ENCODE results near the gene CRIP3. TPM values are rescaled to one million over a fixed set of nuclear protein-coding genes. Genes with fewer than 3 reads are reported as not detected.

The CRIP3 gene
- total RNA-seq, 1 donor from 2014 or later, result 0.69 TPM

GRCh38 chr6:43313813-43314212, 5.2 kb upstream of the CRIP3 start:
- H3K9me3 Mint-ChIP-seq (ENCODE audit: unreplicated experiment), result no peaks in the 10 kb centered on the region
- H3K4me1 Mint-ChIP-seq (ENCODE audit: low read depth, unreplicated experiment), result no peaks in the 10 kb centered on the region
- no peak overlapping the region for H3K27ac Mint-ChIP-seq (ENCODE audit: unreplicated experiment)
- H3K4me3 Mint-ChIP-seq (ENCODE audit: unreplicated experiment), result no peak overlapping the region
- DNase-seq, result no peak
- no peaks in the 10 kb centered on the region for H3K36me3 Mint-ChIP-seq (ENCODE audit: unreplicated experiment)
- TF ChIP-seq, protein P1, sequence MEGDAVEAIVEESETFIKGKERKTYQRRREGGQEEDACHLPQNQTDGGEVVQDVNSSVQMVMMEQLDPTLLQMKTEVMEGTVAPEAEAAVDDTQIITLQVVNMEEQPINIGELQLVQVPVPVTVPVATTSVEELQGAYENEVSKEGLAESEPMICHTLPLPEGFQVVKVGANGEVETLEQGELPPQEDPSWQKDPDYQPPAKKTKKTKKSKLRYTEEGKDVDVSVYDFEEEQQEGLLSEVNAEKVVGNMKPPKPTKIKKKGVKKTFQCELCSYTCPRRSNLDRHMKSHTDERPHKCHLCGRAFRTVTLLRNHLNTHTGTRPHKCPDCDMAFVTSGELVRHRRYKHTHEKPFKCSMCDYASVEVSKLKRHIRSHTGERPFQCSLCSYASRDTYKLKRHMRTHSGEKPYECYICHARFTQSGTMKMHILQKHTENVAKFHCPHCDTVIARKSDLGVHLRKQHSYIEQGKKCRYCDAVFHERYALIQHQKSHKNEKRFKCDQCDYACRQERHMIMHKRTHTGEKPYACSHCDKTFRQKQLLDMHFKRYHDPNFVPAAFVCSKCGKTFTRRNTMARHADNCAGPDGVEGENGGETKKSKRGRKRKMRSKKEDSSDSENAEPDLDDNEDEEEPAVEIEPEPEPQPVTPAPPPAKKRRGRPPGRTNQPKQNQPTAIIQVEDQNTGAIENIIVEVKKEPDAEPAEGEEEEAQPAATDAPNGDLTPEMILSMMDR (IDR thresholded peaks at IDR 0.05; ENCODE audit: partially characterized antibody, unreplicated experiment), result no peak
- no peaks in the 10 kb centered on the region for H3K27me3 Mint-ChIP-seq (ENCODE audit: unreplicated experiment)

- no peaks in the 10 kb centered on the region for H3K9me3 Mint-ChIP-seq (ENCODE audit: unreplicated experiment)
- H3K27ac Mint-ChIP-seq (ENCODE audit: unreplicated experiment), result no peak overlapping the region
- H3K4me1 Mint-ChIP-seq (ENCODE audit: low read depth, unreplicated experiment), result no peaks in the 10 kb centered on the region
- no peak for DNase-seq
- no peaks in the 10 kb centered on the region for H3K36me3 Mint-ChIP-seq (ENCODE audit: unreplicated experiment)
- peaks cover 3% of the 10 kb centered on the region for H3K27me3 Mint-ChIP-seq (ENCODE audit: unreplicated experiment)
- TF ChIP-seq, protein P1 (IDR thresholded peaks at IDR 0.05; ENCODE audit: partially characterized antibody, unreplicated experiment), result no peak
- H3K4me3 Mint-ChIP-seq (ENCODE audit: unreplicated experiment), result no peak overlapping the region
Measured at GRCh38 chr6:43311666-43312065, 3.0 kb upstream of the CRIP3 start.

DNA sequence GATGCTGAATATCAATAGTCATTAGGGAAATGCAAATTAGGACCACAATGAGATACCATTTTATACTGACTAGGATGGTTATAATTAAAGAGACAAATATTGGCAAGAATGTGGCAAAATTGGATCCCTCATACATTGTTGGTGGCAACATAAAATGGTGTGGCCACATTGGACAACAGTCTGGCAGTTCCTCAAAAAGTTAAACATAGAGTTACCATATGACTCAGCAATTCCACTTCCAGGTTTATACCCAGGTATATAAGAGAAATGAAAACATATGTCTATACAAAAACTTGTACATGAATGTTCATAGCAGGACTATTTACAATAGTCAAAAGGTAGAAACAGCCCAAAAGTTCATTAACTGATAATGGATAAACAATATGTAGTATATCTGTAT, 2.0 kb upstream of the CRIP3 start:
- Mint-ChIP-seq H3K36me3 (ENCODE audit: unreplicated experiment) (no peaks in the 10 kb centered on the region), H3K27me3 (ENCODE audit: unreplicated experiment) (peaks cover 3% of the 10 kb centered on the region), H3K27ac (ENCODE audit: unreplicated experiment) (no peak overlapping the region), H3K4me3 (ENCODE audit: unreplicated experiment) (no peak overlapping the region), H3K9me3 (ENCODE audit: unreplicated experiment) (no peaks in the 10 kb centered on the region), H3K4me1 (ENCODE audit: low read depth, unreplicated experiment) (no peaks in the 10 kb centered on the region)
- TF ChIP-seq, protein P1 (IDR thresholded peaks at IDR 0.05; ENCODE audit: partially characterized antibody, unreplicated experiment), result no peak
- DNase-seq, result no peak

DNA sequence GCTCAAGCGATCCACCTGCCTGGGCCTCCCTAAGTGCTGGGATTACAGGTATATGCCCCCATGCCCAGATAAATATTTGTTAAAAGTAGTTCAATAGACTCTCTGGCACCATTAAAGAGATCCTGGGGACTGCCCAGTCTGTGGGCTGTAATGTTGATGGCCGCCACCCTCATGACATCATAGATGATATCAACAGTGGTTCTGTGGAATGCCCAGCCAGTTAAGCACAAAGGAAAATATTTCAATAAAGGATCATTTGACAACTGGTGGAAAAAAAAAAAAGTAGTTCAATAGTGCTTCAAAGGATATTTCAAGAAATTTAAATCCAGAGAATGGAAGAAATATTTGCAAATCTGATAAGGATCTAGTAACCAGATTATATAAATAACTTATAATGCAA, 1.5 kb upstream of the CRIP3 start:
- Mint-ChIP-seq H3K27me3 (ENCODE audit: unreplicated experiment) (peaks cover 3% of the 10 kb centered on the region), H3K36me3 (ENCODE audit: unreplicated experiment) (no peaks in the 10 kb centered on the region), H3K9me3 (ENCODE audit: unreplicated experiment) (no peaks in the 10 kb centered on the region), H3K4me1 (ENCODE audit: low read depth, unreplicated experiment) (no peaks in the 10 kb centered on the region), H3K27ac (ENCODE audit: unreplicated experiment) (no peak overlapping the region), H3K4me3 (ENCODE audit: unreplicated experiment) (no peak overlapping the region)
- TF ChIP-seq, protein P1 (IDR thresholded peaks at IDR 0.05; ENCODE audit: partially characterized antibody, unreplicated experiment), result no peak
- DNase-seq, result no peak

DNA sequence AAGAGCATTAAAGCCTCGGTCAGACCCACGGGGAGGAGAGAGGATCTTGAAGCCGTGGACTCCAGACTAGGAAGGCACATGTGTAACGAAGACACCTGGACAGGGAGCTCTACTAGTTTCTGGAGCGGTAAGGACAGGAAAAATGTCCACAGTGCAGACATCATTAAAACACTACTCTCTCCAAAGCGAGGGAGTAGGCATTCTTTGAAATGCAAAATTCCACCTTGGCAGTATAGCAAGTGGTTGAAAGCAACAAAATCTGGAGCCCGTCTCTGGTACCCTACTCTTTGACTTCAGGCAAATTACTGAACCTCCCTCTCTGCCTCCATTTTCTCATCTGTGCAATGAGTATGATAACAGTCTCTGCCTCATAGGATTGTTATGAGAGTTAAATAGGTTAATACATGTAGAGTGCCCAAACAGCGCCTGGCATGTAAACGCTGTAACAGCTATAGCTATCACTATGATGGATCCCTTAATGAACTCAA, 408 bp upstream of the CRIP3 start:
- TF ChIP-seq, protein P1 (IDR thresholded peaks at IDR 0.05; ENCODE audit: partially characterized antibody, unreplicated experiment), result no peak
- peaks cover 3% of the 10 kb centered on the region for H3K27me3 Mint-ChIP-seq (ENCODE audit: unreplicated experiment)
- H3K4me1 Mint-ChIP-seq (ENCODE audit: low read depth, unreplicated experiment), result no peaks in the 10 kb centered on the region
- peak overlapping the region; percentile 86 for H3K4me3 Mint-ChIP-seq (ENCODE audit: unreplicated experiment)
- DNase-seq, result no peak
- H3K36me3 Mint-ChIP-seq (ENCODE audit: unreplicated experiment), result no peaks in the 10 kb centered on the region
- H3K27ac Mint-ChIP-seq (ENCODE audit: unreplicated experiment), result no peak overlapping the region
- no peaks in the 10 kb centered on the region for H3K9me3 Mint-ChIP-seq (ENCODE audit: unreplicated experiment)

Data from glutamatergic neuron (in vitro differentiated cells).